ENCODE data around the gene KCNQ5.

- TF ChIP-seq MYC (IDR thresholded peaks at IDR 0.05; ENCODE audit: insufficient read depth, insufficient read length, insufficient replicate concordance, low read length, severe bottlenecking) (no peak), CTCF (IDR thresholded peaks at IDR 0.05 in 2 of 3, conservative IDR thresholded peaks at IDR 0.05 in 1 of 3; ENCODE audit: control insufficient read depth in 2 of 3, extremely low read depth in 1 of 3, insufficient read depth in 1 of 3, low read depth in 3 of 3, low read length in 3 of 3) (no peak), SIN3A (IDR thresholded peaks at IDR 0.05; ENCODE audit: low read depth, low read length) (no peak), REST (IDR thresholded peaks at IDR 0.05; ENCODE audit: low read depth, low read length) (no peak)
- TF ChIP-seq, protein P1, sequence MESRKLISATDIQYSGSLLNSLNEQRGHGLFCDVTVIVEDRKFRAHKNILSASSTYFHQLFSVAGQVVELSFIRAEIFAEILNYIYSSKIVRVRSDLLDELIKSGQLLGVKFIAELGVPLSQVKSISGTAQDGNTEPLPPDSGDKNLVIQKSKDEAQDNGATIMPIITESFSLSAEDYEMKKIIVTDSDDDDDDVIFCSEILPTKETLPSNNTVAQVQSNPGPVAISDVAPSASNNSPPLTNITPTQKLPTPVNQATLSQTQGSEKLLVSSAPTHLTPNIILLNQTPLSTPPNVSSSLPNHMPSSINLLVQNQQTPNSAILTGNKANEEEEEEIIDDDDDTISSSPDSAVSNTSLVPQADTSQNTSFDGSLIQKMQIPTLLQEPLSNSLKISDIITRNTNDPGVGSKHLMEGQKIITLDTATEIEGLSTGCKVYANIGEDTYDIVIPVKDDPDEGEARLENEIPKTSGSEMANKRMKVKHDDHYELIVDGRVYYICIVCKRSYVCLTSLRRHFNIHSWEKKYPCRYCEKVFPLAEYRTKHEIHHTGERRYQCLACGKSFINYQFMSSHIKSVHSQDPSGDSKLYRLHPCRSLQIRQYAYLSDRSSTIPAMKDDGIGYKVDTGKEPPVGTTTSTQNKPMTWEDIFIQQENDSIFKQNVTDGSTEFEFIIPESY (IDR thresholded peaks at IDR 0.05) = no peak
- TF ChIP-seq, protein P2, sequence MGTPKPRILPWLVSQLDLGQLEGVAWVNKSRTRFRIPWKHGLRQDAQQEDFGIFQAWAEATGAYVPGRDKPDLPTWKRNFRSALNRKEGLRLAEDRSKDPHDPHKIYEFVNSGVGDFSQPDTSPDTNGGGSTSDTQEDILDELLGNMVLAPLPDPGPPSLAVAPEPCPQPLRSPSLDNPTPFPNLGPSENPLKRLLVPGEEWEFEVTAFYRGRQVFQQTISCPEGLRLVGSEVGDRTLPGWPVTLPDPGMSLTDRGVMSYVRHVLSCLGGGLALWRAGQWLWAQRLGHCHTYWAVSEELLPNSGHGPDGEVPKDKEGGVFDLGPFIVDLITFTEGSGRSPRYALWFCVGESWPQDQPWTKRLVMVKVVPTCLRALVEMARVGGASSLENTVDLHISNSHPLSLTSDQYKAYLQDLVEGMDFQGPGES (IDR thresholded peaks at IDR 0.05) = no peak
Observed at GRCh38 chr6:72922401-72922800, 300.5 kb downstream of the KCNQ5 start.

All from GM12878 (cell line).